ENCODE measurements around the gene LSS.

GRCh38 chr21:46227811-46228344 lies 696 bp downstream of the LSS start:
- TF ChIP-seq EZH2 (IDR thresholded peaks at IDR 0.05) (no peak), POLR2AphosphoS5 (IDR thresholded peaks at IDR 0.05; ENCODE audit: borderline replicate concordance, low read depth, low read length) (no peak), FOXP2 (optimal IDR thresholded peaks at IDR 0.05; ENCODE audit: control extremely low read depth, extremely low read length, insufficient read depth) (no peak)
